Loucy (cell line): ENCODE measurements around the gene PPIF.

ENCODE experiments used
- CTCF ChIP-seq: fragments of 200-600 bp; sonication (generic); conservative IDR thresholded peaks from 2 replicates; pipeline ENCODE4 v1.5.1; 2014; ENCODE audit warnings: mild to moderate bottlenecking, antibody characterized with exemption, low read length
- EZH2phosphoT487 ChIP-seq: fragments of 200-600 bp; IDR thresholded peaks from 2 replicates; pipeline ENCODE4 v1.6.1; 2018; ENCODE audit warnings: antibody characterized with exemption, mild to moderate bottlenecking, moderate library complexity, borderline replicate concordance

GRCh38 chr10:79311581-79312407 lies 35.5 kb upstream of the PPIF start:
- TF ChIP-seq CTCF (no peak), EZH2phosphoT487 (no peak)
